Stimulated activated naive CD4-positive, alpha-beta T cell treated with Interleukin-2 at 50 U/mL for 16 hours (primary cell): ENCODE results near the gene YIPF2.
"Not testable (repeated sequence)": the region's sequence is repeated elsewhere in the genome, so short reads cannot be mapped to it uniquely, and the experiment has no call there.

ENCODE experiments used
- DNase-seq: peaks from one replicate; lab custom pipeline; 2025; lab: John Stamatoyannopoulos, UW

The YIPF2 gene

GRCh38 chr19:10911579-10912363 lies 16.7 kb downstream of the YIPF2 start:
- DNase-seq = no peak

GRCh38 chr19:10908380-10908960 lies 20.0 kb downstream of the YIPF2 start:
- DNase-seq = no peak

GRCh38 chr19:10907925-10908324 lies 20.5 kb downstream of the YIPF2 start:
- no peak for DNase-seq

- no peak for DNase-seq
Observed at GRCh38 chr19:10899151-10899653, 29.2 kb downstream of the YIPF2 start.

GRCh38 chr19:10898633-10899032 lies 29.8 kb downstream of the YIPF2 start:
- no peak for DNase-seq

GRCh38 chr19:10896851-10897526 lies 31.4 kb downstream of the YIPF2 start:
- no peak for DNase-seq

- no peak for DNase-seq
Observed at GRCh38 chr19:10895920-10896319, 32.5 kb downstream of the YIPF2 start.

- no peak for DNase-seq
Observed at GRCh38 chr19:10895363-10895762, 33.1 kb downstream of the YIPF2 start.

GRCh38 chr19:10894911-10895213 lies 33.6 kb downstream of the YIPF2 start:
- DNase-seq = no peak

GRCh38 chr19:10892256-10892655 lies 36.2 kb downstream of the YIPF2 start:
- DNase-seq = no peak

- no peak for DNase-seq
Observed at GRCh38 chr19:10891405-10892086, 36.9 kb downstream of the YIPF2 start.

- no peak for DNase-seq
Observed at GRCh38 chr19:10889880-10890279, 38.6 kb downstream of the YIPF2 start.

GRCh38 chr19:10888421-10888866 lies 40.0 kb downstream of the YIPF2 start:
- no peak for DNase-seq

- no peak for DNase-seq
Observed at GRCh38 chr19:10887616-10888367, 40.6 kb downstream of the YIPF2 start.

- no peak for DNase-seq
Observed at GRCh38 chr19:10885201-10886169, 43.0 kb downstream of the YIPF2 start.

GRCh38 chr19:10884274-10884673 lies 44.2 kb downstream of the YIPF2 start:
- DNase-seq = no peak

- DNase-seq = no peak
Observed at GRCh38 chr19:10882108-10882457, 46.4 kb downstream of the YIPF2 start.

GRCh38 chr19:10881403-10882107 lies 46.9 kb downstream of the YIPF2 start:
- no peak for DNase-seq

GRCh38 chr19:10878253-10878652 lies 50.2 kb downstream of the YIPF2 start:
- no peak for DNase-seq

- not testable (repeated sequence) for DNase-seq
Observed at GRCh38 chr19:10877608-10878007, 50.8 kb downstream of the YIPF2 start.
